Measurements from ENCODE around the gene ATP6AP1.
"Not testable (repeated sequence)": the region's sequence is repeated elsewhere in the genome, so short reads cannot be mapped to it uniquely, and the experiment has no call there.

- TF ChIP-seq SP7 (tag by site-specific recombination; IDR thresholded peaks at IDR 0.05); ZNF548 (tag by site-specific recombination; IDR thresholded peaks at IDR 0.05); ZNF24 (tag by site-specific recombination; IDR thresholded peaks at IDR 0.05); ZNF777 (tag by site-specific recombination; IDR thresholded peaks at IDR 0.05; ENCODE audit: borderline replicate concordance); CTCF (tag by site-specific recombination; IDR thresholded peaks at IDR 0.05); ZNF658 (tag by site-specific recombination; IDR thresholded peaks at IDR 0.05); ZBTB11 (tag by site-specific recombination; conservative IDR thresholded peaks at IDR 0.05; ENCODE audit: low read depth); ZNF266 (tag by site-specific recombination; IDR thresholded peaks at IDR 0.05; ENCODE audit: low read depth): not testable (repeated sequence)
These were observed 40.4 kb upstream of the ATP6AP1 start for GRCh38 chrX:154388094-154388493.
